HFF-Myc (cell line): ENCODE results near the gene FANCC.
A peak's percentile ranks its signal among the peaks of the same experiment; 100 is the strongest.

Source experiments
- DNase-seq: peaks from one replicate; pipeline ENCODE4 v3.0.0-alpha.2; 2011; ENCODE audit warnings: low read depth; ENCODE audit errors: extremely low read depth
- H3K4me3 ChIP-seq: replicated peaks from 2 replicates; pipeline ENCODE4 v1.5.1; 2011; ENCODE audit warnings: low read depth, mild to moderate bottlenecking, control low read depth, low read length
- TF ChIP-seq, protein P1 (sequence below): IDR thresholded peaks from 2 replicates; pipeline ENCODE4 v1.5.1; 2012; ENCODE audit warnings: mild to moderate bottlenecking, low read depth, low read length, control low read depth; ENCODE audit errors: missing control alignments

FANCC gene

DNA sequence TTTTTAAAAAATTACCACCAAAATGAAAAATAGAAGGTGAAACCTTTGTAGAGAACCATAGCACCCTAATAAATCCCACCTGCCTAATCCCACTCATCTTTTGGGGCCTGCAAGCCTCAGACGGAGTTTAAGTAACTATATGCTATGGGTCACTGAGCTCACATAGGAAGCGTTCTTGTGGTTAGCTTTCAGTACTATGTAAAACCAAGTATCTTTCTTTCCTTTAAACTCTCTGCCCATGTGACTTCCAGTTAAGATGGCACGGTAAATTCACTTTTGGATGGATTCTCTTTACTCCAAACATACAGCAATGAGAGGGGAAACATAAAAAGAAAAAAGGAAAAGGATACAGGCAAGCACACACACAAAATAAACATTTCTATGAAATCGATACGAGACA, 50.9 kb downstream of the FANCC start:
- TF ChIP-seq, protein P1, sequence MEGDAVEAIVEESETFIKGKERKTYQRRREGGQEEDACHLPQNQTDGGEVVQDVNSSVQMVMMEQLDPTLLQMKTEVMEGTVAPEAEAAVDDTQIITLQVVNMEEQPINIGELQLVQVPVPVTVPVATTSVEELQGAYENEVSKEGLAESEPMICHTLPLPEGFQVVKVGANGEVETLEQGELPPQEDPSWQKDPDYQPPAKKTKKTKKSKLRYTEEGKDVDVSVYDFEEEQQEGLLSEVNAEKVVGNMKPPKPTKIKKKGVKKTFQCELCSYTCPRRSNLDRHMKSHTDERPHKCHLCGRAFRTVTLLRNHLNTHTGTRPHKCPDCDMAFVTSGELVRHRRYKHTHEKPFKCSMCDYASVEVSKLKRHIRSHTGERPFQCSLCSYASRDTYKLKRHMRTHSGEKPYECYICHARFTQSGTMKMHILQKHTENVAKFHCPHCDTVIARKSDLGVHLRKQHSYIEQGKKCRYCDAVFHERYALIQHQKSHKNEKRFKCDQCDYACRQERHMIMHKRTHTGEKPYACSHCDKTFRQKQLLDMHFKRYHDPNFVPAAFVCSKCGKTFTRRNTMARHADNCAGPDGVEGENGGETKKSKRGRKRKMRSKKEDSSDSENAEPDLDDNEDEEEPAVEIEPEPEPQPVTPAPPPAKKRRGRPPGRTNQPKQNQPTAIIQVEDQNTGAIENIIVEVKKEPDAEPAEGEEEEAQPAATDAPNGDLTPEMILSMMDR = no peak
- DNase-seq = no peak
- no peak overlapping the region for H3K4me3 ChIP-seq

DNA sequence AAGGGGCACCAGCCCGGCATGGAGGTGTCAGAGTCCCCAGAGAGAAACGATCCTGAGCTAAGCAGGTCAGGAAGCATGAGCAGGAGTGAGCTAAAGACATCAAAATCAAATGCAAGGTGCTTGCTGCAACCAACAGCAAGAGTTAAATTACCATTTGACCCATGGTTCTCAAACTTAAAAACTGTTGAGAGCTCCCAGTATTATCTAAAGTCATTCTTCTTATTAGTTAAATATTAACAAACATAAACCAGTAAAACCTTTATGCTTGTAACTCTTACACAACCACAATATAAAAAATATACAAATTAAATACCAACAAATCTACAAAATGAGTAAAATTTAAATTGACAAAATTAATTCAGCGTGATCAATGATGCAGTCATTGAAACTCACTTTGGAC, 51.5 kb downstream of the FANCC start:
- DNase-seq = no peak
- no peak overlapping the region for H3K4me3 ChIP-seq
- TF ChIP-seq, protein P1 = no peak

DNA sequence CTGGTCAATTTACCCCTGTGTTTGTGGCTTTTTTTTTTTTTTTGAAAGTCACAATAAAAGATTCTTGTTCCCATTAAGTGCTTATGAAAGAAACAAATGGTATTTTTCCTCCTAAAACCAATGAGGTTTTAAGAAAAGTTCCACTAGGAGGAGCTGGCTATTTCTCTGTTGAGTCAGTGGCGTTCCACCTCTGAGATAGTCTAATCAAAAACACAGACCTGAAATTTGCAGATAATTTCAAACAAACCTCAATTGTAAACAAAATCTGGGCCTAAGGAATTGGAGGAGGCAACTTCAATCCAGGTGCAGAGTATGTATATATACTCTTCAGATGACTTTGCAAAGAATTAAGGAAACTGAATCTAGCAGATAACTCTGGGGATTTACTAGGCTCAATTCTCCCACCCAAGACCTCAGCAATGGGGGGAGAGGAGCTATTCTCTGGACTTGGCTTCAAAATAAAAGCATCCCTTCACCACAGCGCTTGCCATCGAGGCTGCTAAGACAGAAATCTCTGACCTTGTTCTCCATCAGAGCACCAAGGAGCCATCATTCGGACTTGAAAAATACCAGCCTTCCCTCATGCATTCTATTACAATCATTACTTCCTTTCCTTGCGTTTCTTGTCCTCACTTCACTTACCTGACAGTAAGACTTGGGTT, 52.4 kb downstream of the FANCC start:
- TF ChIP-seq, protein P1 = peak; percentile 49
- no peak overlapping the region for H3K4me3 ChIP-seq
- peak; percentile 35 for DNase-seq

DNA sequence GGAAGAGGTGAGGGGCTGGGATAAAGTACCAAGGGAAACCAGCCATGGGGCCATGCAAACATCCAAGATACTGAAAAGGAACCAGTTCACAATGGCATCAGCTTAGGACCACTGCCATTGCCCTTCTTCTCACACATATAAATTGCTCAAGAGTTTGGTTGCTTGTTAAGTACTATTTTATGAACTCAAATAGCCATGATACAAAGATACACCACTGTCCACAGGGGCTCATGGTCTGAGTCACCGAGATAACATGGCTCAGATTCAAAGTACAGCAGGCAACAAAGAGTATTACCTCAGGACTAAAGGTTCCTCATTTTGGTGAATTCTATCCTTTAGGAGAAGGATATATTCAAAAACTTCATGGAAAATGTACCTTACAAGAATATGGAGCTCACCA, 55.6 kb downstream of the FANCC start:
- TF ChIP-seq, protein P1 = no peak
- no peak overlapping the region for H3K4me3 ChIP-seq
- DNase-seq = no peak

DNA sequence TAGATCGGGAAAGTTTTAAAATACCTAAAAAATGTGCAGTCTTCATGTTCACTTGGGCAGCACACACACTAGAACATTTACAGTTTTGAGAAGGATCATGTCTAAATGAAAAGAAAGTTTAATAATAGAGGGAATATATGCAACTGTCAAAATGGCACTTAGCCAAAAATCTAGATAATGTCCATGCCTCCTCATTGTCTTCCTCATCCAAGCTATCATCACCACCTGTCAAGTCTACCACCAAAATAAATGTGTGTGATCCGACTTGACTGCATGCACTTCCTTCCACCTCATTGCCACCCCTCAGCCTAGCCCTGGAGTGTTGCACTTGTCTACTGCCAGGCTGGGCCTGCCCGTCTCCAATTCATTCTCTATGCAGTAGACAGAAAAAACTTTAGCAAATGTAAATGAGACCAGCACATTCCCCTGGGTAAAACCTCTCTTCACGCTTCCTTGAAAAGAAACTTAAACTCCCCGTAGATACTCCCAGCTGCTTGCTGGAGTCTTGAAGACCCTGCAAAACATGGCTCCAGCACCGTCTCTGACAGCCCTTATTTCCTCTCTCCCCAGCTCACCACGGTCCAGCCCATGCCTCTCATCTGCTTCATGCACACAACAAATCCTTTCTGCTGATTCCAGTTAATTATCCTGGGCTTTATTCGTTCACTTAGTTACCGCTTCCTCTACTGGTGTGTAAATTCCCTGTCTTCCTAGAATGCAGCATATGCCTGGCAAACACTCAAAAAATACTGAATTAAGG, 66.9 kb downstream of the FANCC start:
- DNase-seq = no peak
- TF ChIP-seq, protein P1 = no peak
- H3K4me3 ChIP-seq = no peak overlapping the region

DNA sequence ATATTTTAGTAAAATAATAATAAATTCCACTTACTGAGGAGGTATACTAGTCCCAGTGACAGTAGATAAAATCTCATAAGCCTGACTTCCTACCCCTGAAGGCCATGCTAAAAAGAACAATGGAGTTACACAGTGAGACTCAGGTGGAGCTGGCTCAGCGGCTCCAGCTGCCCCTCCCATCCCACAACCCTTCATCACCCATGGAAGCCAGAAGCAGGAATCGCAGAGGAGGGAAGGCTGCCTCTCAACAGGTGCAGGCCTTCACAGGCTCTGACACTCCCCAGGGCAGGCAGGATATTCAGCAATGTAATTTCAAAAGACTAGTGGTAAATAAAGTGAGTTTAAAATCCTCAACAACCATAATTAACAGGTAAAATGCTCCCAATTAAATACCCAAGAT, 67.5 kb downstream of the FANCC start:
- H3K4me3 ChIP-seq = no peak overlapping the region
- TF ChIP-seq, protein P1 = no peak
- no peak for DNase-seq
